Neural cell (in vitro differentiated cells): Measurements from ENCODE around the gene SFMBT2.

Source experiments
- EZH2 ChIP-seq: fragments of 200-600, 300-800 bp; shearing (Covaris generic), sonication (generic); IDR thresholded peaks from 2 replicates; pipeline ENCODE4 v1.6.1; 2014; ENCODE audit warnings: antibody characterized with exemption, low read length, borderline replicate concordance, mild to moderate bottlenecking; ENCODE audit not compliant: insufficient read depth, poor library complexity, severe bottlenecking
- TF ChIP-seq, protein P1 (sequence below): fragments of 450-650 bp; IDR thresholded peaks from 2 replicates; pipeline ENCODE4 v1.5.1; 2014; ENCODE audit warnings: antibody characterized with exemption, mild to moderate bottlenecking, moderate library complexity; ENCODE audit not compliant: poor library complexity, severe bottlenecking

DNA sequence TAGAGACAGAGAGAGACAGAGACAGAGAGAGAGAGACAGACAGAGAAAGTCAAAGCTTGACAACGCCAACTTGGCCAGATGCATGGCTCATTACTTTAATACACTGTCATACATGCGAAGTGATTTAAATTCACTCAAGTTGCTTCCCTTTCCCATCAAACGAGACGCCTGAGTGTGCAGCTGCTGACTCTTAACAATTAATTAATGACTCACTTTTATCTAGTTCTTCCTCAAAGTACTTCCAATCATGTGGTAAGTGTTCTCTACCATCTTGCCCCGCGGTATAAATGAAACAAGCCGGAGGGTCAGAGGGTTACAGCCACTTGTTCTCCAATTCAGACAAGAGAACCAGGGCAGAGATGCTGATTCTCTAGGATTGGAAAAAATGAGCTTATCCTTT, 90.8 kb downstream of the SFMBT2 start:
- no peak for TF ChIP-seq EZH2
- TF ChIP-seq, protein P1, sequence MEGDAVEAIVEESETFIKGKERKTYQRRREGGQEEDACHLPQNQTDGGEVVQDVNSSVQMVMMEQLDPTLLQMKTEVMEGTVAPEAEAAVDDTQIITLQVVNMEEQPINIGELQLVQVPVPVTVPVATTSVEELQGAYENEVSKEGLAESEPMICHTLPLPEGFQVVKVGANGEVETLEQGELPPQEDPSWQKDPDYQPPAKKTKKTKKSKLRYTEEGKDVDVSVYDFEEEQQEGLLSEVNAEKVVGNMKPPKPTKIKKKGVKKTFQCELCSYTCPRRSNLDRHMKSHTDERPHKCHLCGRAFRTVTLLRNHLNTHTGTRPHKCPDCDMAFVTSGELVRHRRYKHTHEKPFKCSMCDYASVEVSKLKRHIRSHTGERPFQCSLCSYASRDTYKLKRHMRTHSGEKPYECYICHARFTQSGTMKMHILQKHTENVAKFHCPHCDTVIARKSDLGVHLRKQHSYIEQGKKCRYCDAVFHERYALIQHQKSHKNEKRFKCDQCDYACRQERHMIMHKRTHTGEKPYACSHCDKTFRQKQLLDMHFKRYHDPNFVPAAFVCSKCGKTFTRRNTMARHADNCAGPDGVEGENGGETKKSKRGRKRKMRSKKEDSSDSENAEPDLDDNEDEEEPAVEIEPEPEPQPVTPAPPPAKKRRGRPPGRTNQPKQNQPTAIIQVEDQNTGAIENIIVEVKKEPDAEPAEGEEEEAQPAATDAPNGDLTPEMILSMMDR: no peak
